ENCODE measurements around the gene HPS1. TPM values are rescaled to one million over a fixed set of nuclear protein-coding genes. Genes with fewer than 3 reads are reported as not detected.

HPS1 gene
- total and polyA plus RNA-seq, 2 of the 4 experiments (the other 2 are of a cell fraction), result 14.0 to 55.2 TPM

GRCh38 chr10:98477861-98478260, 31.1 kb upstream of the HPS1 start:
- no peak overlapping the region for H3K9ac ChIP-seq (ENCODE audit: low read depth, low read length)
- H3K56ac ChIP-seq (ENCODE audit: extremely low read depth, insufficient read depth, low read length), result no peak overlapping the region
- DNase-seq, result no peak
- in situ Hi-C loops (cut with MboI; ENCODE audit: low sequenced_read_pairs) (no loop called here), intact Hi-C loops (cut with micrococcal nuclease) (no loop called here), dilution Hi-C loops (cut with HindIII; ENCODE audit: low sequenced_read_pairs, unreplicated experiment) (no loop called here)
- TF ChIP-seq MAZ (IDR thresholded peaks at IDR 0.05; ENCODE audit: borderline replicate concordance, low read depth, low read length) (no peak), SMC3 (IDR thresholded peaks at IDR 0.05; ENCODE audit: low read depth, low read length) (no peak), RFX5 (IDR thresholded peaks at IDR 0.05; ENCODE audit: low read depth, low read length) (no peak), CTCF (conservative IDR thresholded peaks at IDR 0.05; ENCODE audit: low read depth, low read length) (no peak), NFE2L2 (IDR thresholded peaks at IDR 0.05; ENCODE audit: low read depth, low read length) (no peak)
- CTCF ChIA-PET, result interaction anchor here (0.9 kb wide), 1 partner anchor 10 kb away, joined by 3 read pairs; no protein-coding TSS in a partner anchor
- no peaks in the 10 kb centered on the region for H4K20me1 ChIP-seq (ENCODE audit: insufficient read depth, low read length)
- no peak overlapping the region for H3K4me3 ChIP-seq (ENCODE audit: insufficient read depth, low read depth, low read length)
- no peak overlapping the region for H2AK5ac ChIP-seq (ENCODE audit: low read depth, low read length)
- no peak overlapping the region for H3K23ac ChIP-seq (ENCODE audit: low read depth, low read length)
- no peak overlapping the region for H2AK9ac ChIP-seq (replicated peaks; ENCODE audit: low read depth, low read length, poor library complexity)
- BruUV-seq (replicated peaks), result no TSS peak
- H3K79me1 ChIP-seq (ENCODE audit: low read depth in 1 of 2, low read length in 2 of 2), result no peaks in the 10 kb centered on the region
- no peak overlapping the region for H4K91ac ChIP-seq (ENCODE audit: insufficient read depth, low read depth, low read length)
- H3K14ac ChIP-seq (replicated peaks; ENCODE audit: low read depth, low read length), result no peak overlapping the region
- H3K4me1 ChIP-seq (ENCODE audit: control insufficient read depth, insufficient read depth, low read length), result peaks cover 4% of the 10 kb centered on the region
- POLR2A ChIA-PET (ENCODE audit: unreplicated experiment), result no interaction called here
- H3K9me3 ChIP-seq (ENCODE audit: control insufficient read depth, insufficient read depth, low read length), result no peaks in the 10 kb centered on the region
- H3K36me3 ChIP-seq (ENCODE audit: control insufficient read depth, insufficient read depth, low read length), result no peaks in the 10 kb centered on the region
- H3K9me1 ChIP-seq (ENCODE audit: insufficient read depth, low read length), result no peaks in the 10 kb centered on the region
- H4K5ac ChIP-seq (ENCODE audit: low read depth, low read length), result no peak overlapping the region
- H2AFZ ChIP-seq (replicated peaks; ENCODE audit: low read length, poor library complexity), result no peak overlapping the region
- H3K27me3 ChIP-seq (ENCODE audit: control insufficient read depth, insufficient read depth, low read length), result no peaks in the 10 kb centered on the region; the same call in 1 of the 2 replicates
- no peak overlapping the region for H4K8ac ChIP-seq (ENCODE audit: low read depth in 2 of 2, low read length in 2 of 2)
- no peak overlapping the region for H3K4ac ChIP-seq (ENCODE audit: low read depth, low read length)
- no peak overlapping the region for H3K18ac ChIP-seq (ENCODE audit: low read depth, low read length)
- no peak overlapping the region for H2BK120ac ChIP-seq (ENCODE audit: low read depth, low read length)
- no peak overlapping the region for H3K27ac ChIP-seq (ENCODE audit: insufficient read depth, low read length)
- no peak for ATAC-seq (ENCODE audit: low read depth)
- no peak overlapping the region for H2BK5ac ChIP-seq (ENCODE audit: low read depth, low read length, poor library complexity, severe bottlenecking)
- H3K4me2 ChIP-seq (ENCODE audit: low read depth, low read length), result no peak overlapping the region
- no peak overlapping the region for H2BK15ac ChIP-seq (ENCODE audit: low read depth, low read length)
- no peak overlapping the region for H2BK20ac ChIP-seq (ENCODE audit: low read depth, low read length)

Measured in IMR-90 (cell line).